Tibial nerve (tissue), 4 donors: ENCODE results near the gene KMT2C. TPM values are rescaled to one million over a fixed set of nuclear protein-coding genes. Genes with fewer than 3 reads are reported as not detected.

ENCODE experiments used
- DNase-seq, 2 donors: peaks; one replicate each; pipeline ENCODE4 v3.0.0-alpha.2; 2019; ENCODE audit warnings: low spot score in 2 of 2
- H3K27ac ChIP-seq, 4 donors: fragments of 200-600 bp; sonication (generic) in 3 of 4; one replicate each; pipeline ENCODE4 v1.5.1; 2017 to 2019; ENCODE audit warnings: mild to moderate bottlenecking in 1 of 4
- H3K27me3 ChIP-seq, 2 donors: fragments of 200-600 bp; sonication (generic) in 1 of 2; one replicate each; pipeline versions ENCODE4 v1.5.1 to v1.6.0; 2017 to 2019
- H3K36me3 ChIP-seq, 3 donors: fragments of 200-600 bp; sonication (generic); one replicate each; pipeline ENCODE4 v1.5.1; 2018 to 2019
- H3K4me1 ChIP-seq, 4 donors: fragments of 200-600 bp; sonication (generic) in 3 of 4; one replicate each; pipeline ENCODE4 v1.5.1; 2017 to 2019
- H3K4me3 ChIP-seq, 4 donors: fragments of 200-600 bp; sonication (generic) in 3 of 4; one replicate each; pipeline ENCODE4 v1.5.1; 2017 to 2019; ENCODE audit warnings: mild to moderate bottlenecking in 1 of 4, moderate library complexity in 1 of 4
- H3K9me3 ChIP-seq, 4 donors: fragments of 200-600 bp; sonication (generic) in 3 of 4; one replicate each; pipeline ENCODE4 v1.5.1; 2017 to 2019
- CTCF ChIP-seq, 5 experiments: fragments of 200-600 bp in 3 of 5; fragments of 450-650 bp in 2 of 5; sonication (generic) in 3 of 5; IDR thresholded peaks; one replicate each; pipeline ENCODE4 v1.5.1; 2016 to 2019; ENCODE audit warnings: antibody characterized with exemption in 5 of 5, mild to moderate bottlenecking in 3 of 5, moderate library complexity in 2 of 5
- EP300 ChIP-seq, 2 donors: sonication (generic); formaldehyde crosslinking; IDR thresholded peaks; one replicate each; pipeline ENCODE4 v1.6.1; 2017; ENCODE audit warnings: antibody characterized with exemption in 2 of 2, mild to moderate bottlenecking in 1 of 2
- POLR2A ChIP-seq, 2 donors: fragments of 450-650 bp; IDR thresholded peaks; one replicate each; pipeline ENCODE4 v1.6.1; 2017; ENCODE audit warnings: antibody characterized with exemption in 2 of 2, mild to moderate bottlenecking in 2 of 2, moderate library complexity in 2 of 2
- WGBS, 2 donors: methylation state at CpG; one replicate each; pipeline ENCODE4 v1.1.5; 2018; 5-methylcytosine and 5-hydroxymethylcytosine counted together
- total RNA-seq, 4 donors: library from RNA; depleted of rRNA; stranded (reverse); fragments of >200 nt; gene quantifications; one replicate each; pipeline ENCODE4 v1.1.0, GENCODE V29; 2016

Gene KMT2C
- total RNA-seq, 4 donors from 2014 or later = 63.2 to 86.1 (median 69.4) TPM

DNA sequence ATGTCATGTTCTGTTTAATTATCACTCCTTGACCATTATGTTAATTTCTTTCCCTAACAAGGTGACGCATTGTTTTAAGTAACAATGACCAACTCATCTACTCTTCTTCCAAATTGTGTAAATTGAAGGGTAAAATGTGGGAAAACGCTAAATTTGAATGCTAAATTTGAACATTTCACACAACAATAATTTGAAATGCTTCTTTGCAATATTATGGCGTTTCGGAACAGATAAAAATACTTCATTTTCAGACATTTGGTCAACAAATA is 29.2 kb upstream of the KMT2C start:
- 14 to 15% methylated on average over 4 of the region's 4 CpGs for WGBS, 2 donors
- no peak for TF ChIP-seq POLR2A (IDR thresholded peaks at IDR 0.05)
- TF ChIP-seq EP300 (IDR thresholded peaks at IDR 0.05) = no peak
- TF ChIP-seq CTCF (IDR thresholded peaks at IDR 0.05) = no peak
- Histone ChIP-seq H3K4me3 (peak overlapping the region; percentile 76 to 97 (median 93)), H3K4me1 (peaks cover 0 to 24% (median 10%) of the 10 kb centered on the region in 4 donors), H3K27ac (peak overlapping the region; percentile 83 to 100 (median 100)), H3K9me3 (no peaks in the 10 kb centered on the region), H3K27me3 (no peaks in the 10 kb centered on the region), H3K36me3 (no peaks in the 10 kb centered on the region)
- DNase-seq = no peak

DNA sequence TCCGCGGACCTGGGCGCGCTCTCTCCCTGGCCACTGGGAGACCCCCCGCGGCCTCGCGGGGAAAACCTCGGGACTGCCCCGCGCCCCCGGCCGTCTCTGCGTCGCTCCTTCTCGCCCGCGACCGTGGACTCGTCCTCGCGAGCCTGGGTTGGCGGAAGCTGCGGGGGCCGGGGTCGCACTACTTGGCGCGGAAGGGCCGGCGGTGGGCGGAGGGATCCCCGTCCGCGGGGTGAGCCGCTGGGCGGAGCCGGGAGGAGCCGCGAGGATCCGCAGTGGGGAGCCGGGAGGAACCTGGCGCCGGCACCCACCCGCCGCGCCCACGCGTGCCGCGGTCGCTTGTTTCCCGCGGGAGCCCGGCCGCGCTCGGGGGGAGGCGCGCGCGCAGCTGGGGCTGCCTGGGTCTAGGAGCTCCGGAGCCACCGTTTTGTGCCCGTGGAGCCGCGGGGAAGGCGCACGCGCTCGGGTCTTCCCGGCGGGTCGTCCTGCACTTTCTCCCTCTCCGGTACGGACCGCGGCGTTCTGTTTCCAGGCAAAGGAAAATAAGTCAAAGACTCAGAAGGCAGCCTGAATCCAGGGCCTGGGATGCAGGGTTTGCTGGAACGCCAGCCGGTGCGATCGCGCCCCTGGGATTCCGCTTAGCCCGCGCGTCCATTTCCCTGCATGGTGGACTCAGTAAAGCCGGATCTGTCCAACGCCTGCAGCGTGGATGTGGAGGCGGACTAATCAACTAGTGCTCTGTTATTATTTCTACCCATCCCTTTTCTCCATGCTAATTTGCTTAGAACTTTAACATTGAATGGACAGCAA is 28.7 kb upstream of the KMT2C start:
- no peaks in the 10 kb centered on the region for H3K27me3 ChIP-seq
- WGBS, 2 donors = 0 to 1% methylated on average over 37 to 66 of the region's 91 CpGs

GRCh38 chr7:152463709-152464311 is 28.0 kb upstream of the KMT2C start:
- TF ChIP-seq CTCF (IDR thresholded peaks at IDR 0.05) = peak in 2 of 5 experiments; percentile 40 to 55
- peak; percentile 82 to 86 for TF ChIP-seq EP300 (IDR thresholded peaks at IDR 0.05)
- peak; percentile 92 to 95 for TF ChIP-seq POLR2A (IDR thresholded peaks at IDR 0.05)
- Histone ChIP-seq H3K9me3 (no peaks in the 10 kb centered on the region), H3K27me3 (no peaks in the 10 kb centered on the region), H3K4me1 (peaks cover 0 to 27% (median 10%) of the 10 kb centered on the region in 4 donors), H3K4me3 (peak overlapping the region; percentile 76 to 97 (median 93)), H3K36me3 (no peaks in the 10 kb centered on the region), H3K27ac (peak overlapping the region; percentile 95 to 100 (median 100))
- peak; percentile 100 for DNase-seq
- WGBS, 2 donors = 0 to 1% methylated on average over 6 to 67 of the region's 71 CpGs

More for the DNA sequence above, 28.7 kb upstream of the KMT2C start:
- peak; percentile 44 to 48 for DNase-seq
- peaks cover 0 to 27% (median 10%) of the 10 kb centered on the region in 4 donors for H3K4me1 ChIP-seq
- H3K9me3 ChIP-seq = no peaks in the 10 kb centered on the region
- H3K36me3 ChIP-seq = no peaks in the 10 kb centered on the region
- H3K4me3 ChIP-seq = peak overlapping the region; percentile 76 to 97 (median 93)
- TF ChIP-seq POLR2A (IDR thresholded peaks at IDR 0.05) = no peak
- no peak for TF ChIP-seq EP300 (IDR thresholded peaks at IDR 0.05)
- no peak for TF ChIP-seq CTCF (IDR thresholded peaks at IDR 0.05)
- H3K27ac ChIP-seq = peak overlapping the region; percentile 83 to 100 (median 100)

GRCh38 chr7:152462995-152463708 is 27.3 kb upstream of the KMT2C start:
- WGBS, 2 donors = 1 to 2% methylated on average over 27 to 29 of the region's 29 CpGs
- Histone ChIP-seq H3K36me3 (no peaks in the 10 kb centered on the region), H3K4me1 (peaks cover 0 to 27% (median 10%) of the 10 kb centered on the region in 4 donors), H3K27ac (peak overlapping the region; percentile 92 to 100 (median 95)), H3K9me3 (no peaks in the 10 kb centered on the region), H3K4me3 (peak overlapping the region; percentile 70 to 97 (median 84)), H3K27me3 (no peaks in the 10 kb centered on the region)
- peak in 1 of 2 donors; percentile 38 for TF ChIP-seq EP300 (IDR thresholded peaks at IDR 0.05)
- no peak for TF ChIP-seq CTCF (IDR thresholded peaks at IDR 0.05)
- peak; percentile 62 to 65 for TF ChIP-seq POLR2A (IDR thresholded peaks at IDR 0.05)
- DNase-seq = no peak
